Stimulated activated memory B cell treated with anti-CD40 and anti-IgM and Interleukin-4, amounts not matched to agents 10 μg/mL and 1 μg/mL and 100 μg/mL, for 72 hours (primary cell): Measurements from ENCODE around the gene STX16.
A peak's percentile ranks its signal among the peaks of the same experiment; 100 is the strongest.

Source experiments
- ATAC-seq: fragments of 150-1000 bp; cut with Tn5 transposase; 2 replicates; pipeline ENCODE4 v1.10.0; 2021
- H3K27ac Mint-ChIP-seq: one replicate; pipeline ENCODE4 v1.8.0; 2022; ENCODE audit warnings: mild to moderate bottlenecking, mixed read lengths
- H3K27me3 Mint-ChIP-seq: one replicate; pipeline ENCODE4 v1.8.0; 2022; ENCODE audit warnings: mixed read lengths
- H3K36me3 Mint-ChIP-seq: one replicate; pipeline ENCODE4 v1.8.0; 2022; ENCODE audit warnings: mixed read lengths
- H3K4me1 Mint-ChIP-seq: one replicate; pipeline ENCODE4 v1.8.0; 2022; ENCODE audit warnings: mixed read lengths
- H3K4me3 Mint-ChIP-seq: one replicate; pipeline ENCODE4 v1.8.0; 2022; ENCODE audit warnings: mild to moderate bottlenecking, moderate library complexity, mixed read lengths
- H3K9me3 Mint-ChIP-seq: one replicate; pipeline ENCODE4 v1.8.0; 2022; ENCODE audit warnings: mixed read lengths

The STX16 gene

GRCh38 chr20:58627212-58628072, 23.6 kb upstream of the STX16 start:
- Mint-ChIP-seq H3K27me3 (peaks cover 24% of the 10 kb centered on the region), H3K36me3 (no peaks in the 10 kb centered on the region), H3K9me3 (peaks cover 2% of the 10 kb centered on the region), H3K4me3 (no peak overlapping the region), H3K27ac (no peak overlapping the region), H3K4me1 (peaks cover 8% of the 10 kb centered on the region)
- peak; percentile 55 for ATAC-seq

DNA sequence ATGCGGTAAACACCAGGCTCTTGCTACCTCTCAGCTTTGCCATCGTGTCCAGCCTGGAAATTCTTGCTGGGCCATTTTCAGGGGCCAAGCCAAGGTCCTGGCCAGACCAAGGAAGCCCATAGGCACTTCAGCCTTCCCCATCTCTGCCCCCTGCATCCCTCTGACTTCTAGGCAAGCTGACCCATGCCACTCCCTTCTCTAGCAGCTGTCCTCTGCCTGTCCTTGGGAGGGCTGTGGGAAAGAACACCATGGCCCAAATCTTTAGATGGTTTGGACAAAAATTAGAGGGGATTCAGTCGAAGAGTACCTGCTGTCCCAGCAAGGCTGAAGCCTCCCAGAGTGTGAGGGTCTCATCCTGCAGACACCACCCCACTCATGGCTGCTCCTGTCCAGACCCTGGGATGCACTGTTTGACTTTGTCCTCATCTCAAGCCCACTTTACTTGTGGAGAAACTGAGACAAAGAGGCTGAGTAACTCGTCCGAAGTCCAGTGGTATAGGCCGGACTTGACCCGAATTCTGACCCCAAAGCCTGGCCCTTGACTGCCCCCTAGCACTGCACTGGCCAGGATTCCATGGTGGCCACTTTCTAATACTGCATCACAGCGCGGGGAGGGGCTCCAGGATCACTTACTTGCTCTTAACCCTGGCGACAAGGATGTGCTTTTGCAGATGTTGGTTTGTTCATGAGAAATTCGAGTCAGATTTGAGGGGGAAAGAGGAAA, 22.4 kb upstream of the STX16 start:
- no peak overlapping the region for H3K4me3 Mint-ChIP-seq
- H3K9me3 Mint-ChIP-seq: peaks cover 2% of the 10 kb centered on the region
- no peaks in the 10 kb centered on the region for H3K36me3 Mint-ChIP-seq
- no peak overlapping the region for H3K27ac Mint-ChIP-seq
- H3K4me1 Mint-ChIP-seq: peaks cover 8% of the 10 kb centered on the region
- no peak for ATAC-seq
- peaks cover 34% of the 10 kb centered on the region for H3K27me3 Mint-ChIP-seq

- Mint-ChIP-seq H3K36me3 (no peaks in the 10 kb centered on the region), H3K9me3 (peaks cover 2% of the 10 kb centered on the region), H3K27ac (no peak overlapping the region), H3K4me3 (no peak overlapping the region), H3K4me1 (peaks cover 11% of the 10 kb centered on the region), H3K27me3 (peaks cover 34% of the 10 kb centered on the region)
- no peak for ATAC-seq
Measured at GRCh38 chr20:58629215-58629580, 21.9 kb upstream of the STX16 start.

DNA sequence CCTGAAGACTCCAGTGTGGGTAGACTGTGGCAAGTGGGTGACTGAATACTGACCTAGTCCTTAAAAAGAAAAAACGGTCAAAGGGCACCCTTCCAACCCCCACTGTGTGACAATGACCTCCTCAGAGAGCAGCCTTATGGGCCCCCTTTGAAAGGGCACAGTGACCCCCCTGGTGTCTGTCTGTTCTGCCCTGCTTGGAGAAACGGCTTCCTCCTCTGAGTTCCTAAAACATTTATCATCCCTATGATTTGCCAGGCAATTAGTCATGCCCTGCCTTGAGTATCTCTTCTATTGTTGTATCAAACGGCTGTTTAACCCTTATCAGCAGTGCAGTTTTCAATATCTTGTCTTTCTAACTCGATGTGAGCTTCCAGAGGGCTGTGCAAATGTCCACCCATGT, 21.0 kb upstream of the STX16 start:
- peaks cover 34% of the 10 kb centered on the region for H3K27me3 Mint-ChIP-seq

DNA sequence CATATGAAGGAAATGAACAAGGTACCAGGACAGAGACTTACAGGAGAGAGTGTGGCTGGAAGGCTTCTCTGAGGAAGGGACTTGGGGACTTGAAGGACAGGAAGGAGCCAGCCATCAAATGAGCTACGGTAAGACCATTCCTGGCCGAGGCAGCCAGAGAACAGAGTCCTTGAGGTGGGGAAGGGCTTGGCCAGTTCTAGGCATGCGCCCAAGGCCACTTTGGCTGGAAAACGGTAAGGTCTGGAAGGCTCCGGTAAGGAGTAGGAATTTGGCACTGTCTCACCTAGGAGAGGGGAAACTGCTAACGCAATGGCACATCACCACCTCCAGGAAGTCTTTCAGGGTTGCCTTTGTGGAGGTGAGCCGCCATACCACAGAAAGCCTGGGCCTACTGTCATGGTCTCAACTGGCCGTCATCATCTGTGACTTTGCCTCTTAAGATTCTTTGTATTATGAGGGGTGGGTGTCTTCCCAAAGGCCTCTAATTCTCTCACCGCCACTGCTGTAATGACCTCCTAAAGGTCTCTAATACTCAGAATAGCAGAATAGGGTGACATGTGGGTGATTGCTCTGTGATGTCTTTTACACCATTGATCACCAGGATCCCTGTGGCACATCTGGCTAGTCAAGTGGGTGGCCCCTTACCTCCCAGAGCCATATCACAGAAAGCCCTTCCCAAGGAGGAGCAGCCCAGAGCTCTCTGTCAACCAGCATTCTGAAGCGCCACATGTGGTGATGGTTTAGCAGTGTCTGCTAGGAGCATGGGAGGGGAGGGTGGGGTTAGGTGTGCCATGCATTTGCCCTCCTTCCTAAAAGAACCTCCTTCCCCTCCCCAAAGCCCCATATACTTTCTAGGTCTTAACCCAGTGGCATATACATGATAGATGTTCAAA, 17.7 kb upstream of the STX16 start:
- ATAC-seq: no peak
- H3K27me3 Mint-ChIP-seq: peaks cover 52% of the 10 kb centered on the region
- H3K9me3 Mint-ChIP-seq: no peaks in the 10 kb centered on the region
- H3K4me3 Mint-ChIP-seq: no peak overlapping the region
- no peak overlapping the region for H3K27ac Mint-ChIP-seq
- peaks cover 19% of the 10 kb centered on the region for H3K4me1 Mint-ChIP-seq
- H3K36me3 Mint-ChIP-seq: no peaks in the 10 kb centered on the region

More for the DNA sequence above, 21.0 kb upstream of the STX16 start:
- ATAC-seq: no peak
- no peak overlapping the region for H3K4me3 Mint-ChIP-seq
- peaks cover 2% of the 10 kb centered on the region for H3K9me3 Mint-ChIP-seq
- H3K36me3 Mint-ChIP-seq: no peaks in the 10 kb centered on the region
- H3K27ac Mint-ChIP-seq: no peak overlapping the region
- peaks cover 20% of the 10 kb centered on the region for H3K4me1 Mint-ChIP-seq

DNA sequence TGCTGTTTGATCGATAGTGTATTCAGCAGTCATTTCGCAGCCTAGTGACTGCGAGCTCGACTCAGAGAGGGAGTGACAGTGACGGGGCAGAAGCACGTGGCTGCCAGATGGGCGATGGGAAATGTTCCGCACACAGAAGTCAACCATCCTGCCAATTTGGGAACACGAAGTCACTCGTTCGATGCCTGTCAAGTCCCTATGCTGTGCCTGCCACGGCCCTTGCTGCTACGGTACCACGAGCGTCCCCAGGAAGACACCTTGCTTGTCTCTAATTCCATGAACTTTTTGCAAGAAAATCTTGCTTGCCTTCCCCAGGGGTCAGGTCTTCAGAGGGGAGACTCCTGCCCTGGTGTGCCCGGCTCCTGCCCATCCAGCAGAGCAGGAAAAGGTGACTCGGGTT, 17.0 kb upstream of the STX16 start:
- H3K36me3 Mint-ChIP-seq: no peaks in the 10 kb centered on the region
- H3K4me3 Mint-ChIP-seq: peak overlapping the region; percentile 61
- no peak for ATAC-seq

DNA sequence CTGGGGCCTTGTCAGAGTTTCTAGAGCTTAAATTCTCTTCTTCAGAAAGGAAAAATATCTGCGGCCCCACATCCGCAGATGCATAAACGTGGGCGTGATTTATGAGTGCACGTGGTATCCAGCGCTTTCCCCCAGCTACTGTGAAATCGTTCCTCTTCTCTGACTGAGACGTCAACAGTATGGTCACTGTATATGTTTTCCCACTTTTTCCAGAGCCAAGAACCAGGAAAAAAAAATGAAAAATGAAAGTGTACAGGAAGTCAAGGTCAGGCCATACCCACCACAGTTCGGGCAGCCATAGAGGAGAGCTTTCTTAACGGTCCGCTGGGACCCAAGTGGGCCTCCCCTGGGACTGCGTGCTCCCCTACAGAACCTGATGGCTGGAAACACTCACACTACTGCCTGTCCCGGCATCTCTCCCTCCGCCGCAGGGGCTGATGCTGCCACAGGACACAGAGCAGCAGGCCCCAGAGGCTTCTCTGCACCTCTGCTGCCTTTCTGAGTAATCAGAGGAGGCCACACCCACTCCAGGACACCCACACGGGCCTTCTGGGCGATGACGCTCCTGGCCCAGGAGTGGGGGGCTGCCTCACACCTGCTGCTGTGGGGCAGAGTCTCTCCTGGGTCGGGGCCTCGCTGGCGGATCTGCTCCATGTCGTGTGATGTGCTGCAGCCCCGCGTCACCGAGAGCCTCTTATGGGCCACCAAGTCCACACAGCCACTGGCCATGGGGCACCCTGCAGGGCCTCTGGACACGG, 16.4 kb upstream of the STX16 start:
- Mint-ChIP-seq H3K4me1 (peaks cover 19% of the 10 kb centered on the region), H3K4me3 (peak overlapping the region; percentile 61), H3K9me3 (no peaks in the 10 kb centered on the region), H3K27ac (peak overlapping the region; percentile 84), H3K27me3 (peaks cover 64% of the 10 kb centered on the region), H3K36me3 (no peaks in the 10 kb centered on the region)
- peak; percentile 85 for ATAC-seq

More for the DNA sequence above, 17.0 kb upstream of the STX16 start:
- Mint-ChIP-seq H3K9me3 (no peaks in the 10 kb centered on the region), H3K27ac (peak overlapping the region; percentile 84), H3K4me1 (peaks cover 19% of the 10 kb centered on the region), H3K27me3 (peaks cover 59% of the 10 kb centered on the region)

DNA sequence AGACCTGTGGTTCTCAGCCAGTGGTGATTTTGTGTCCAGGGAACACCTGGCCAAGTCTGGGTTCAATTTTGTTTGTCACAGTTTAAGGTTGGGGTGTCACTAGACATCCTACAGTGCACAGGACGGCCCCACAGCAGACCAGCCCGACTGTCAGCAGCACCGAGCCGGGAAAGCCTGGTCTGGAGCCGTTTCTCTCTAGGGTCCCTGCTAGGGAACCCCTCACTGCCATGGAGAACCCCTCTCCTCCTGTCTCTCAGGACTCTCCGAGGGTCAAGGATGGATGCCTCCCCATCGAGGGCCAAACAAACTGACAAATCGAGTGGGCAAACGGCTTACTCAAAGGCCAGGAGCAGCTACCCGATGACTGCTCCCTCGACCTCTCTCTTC, 15.8 kb upstream of the STX16 start:
- H3K27me3 Mint-ChIP-seq: peaks cover 64% of the 10 kb centered on the region
- no peak for ATAC-seq
- H3K4me3 Mint-ChIP-seq: no peak overlapping the region
- H3K4me1 Mint-ChIP-seq: peaks cover 19% of the 10 kb centered on the region
- peak overlapping the region; percentile 84 for H3K27ac Mint-ChIP-seq
- no peaks in the 10 kb centered on the region for H3K36me3 Mint-ChIP-seq
- H3K9me3 Mint-ChIP-seq: no peaks in the 10 kb centered on the region

DNA sequence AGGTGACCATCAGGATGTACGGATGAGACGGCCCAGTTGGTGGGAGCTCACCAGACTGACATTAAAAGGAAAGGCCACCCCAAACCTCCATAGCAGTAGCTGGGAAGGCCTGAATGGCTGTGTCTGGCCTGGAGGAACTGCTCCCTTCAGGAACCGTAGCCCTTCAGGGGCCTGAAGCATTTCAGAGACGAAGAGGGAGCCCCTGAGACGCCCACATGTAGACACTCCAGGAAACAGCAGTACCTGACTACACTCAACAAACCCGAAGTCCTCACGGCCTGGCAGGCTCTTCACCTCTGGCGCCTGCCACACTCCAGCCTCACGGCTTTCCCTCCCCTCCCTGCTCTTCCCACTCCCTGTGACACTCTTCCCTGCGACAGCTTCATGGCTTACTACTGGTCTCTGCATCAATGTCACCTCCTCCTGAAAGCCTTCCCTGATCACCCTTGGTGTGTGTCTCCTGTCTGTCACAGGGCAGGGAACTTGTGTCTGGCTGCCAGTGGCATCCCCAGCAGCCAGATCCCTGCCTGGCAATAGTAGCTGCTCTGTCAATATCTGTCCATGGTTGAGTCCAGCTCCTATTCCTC, 14.6 kb upstream of the STX16 start:
- H3K36me3 Mint-ChIP-seq: no peaks in the 10 kb centered on the region
- no peak overlapping the region for H3K27ac Mint-ChIP-seq
- H3K27me3 Mint-ChIP-seq: peaks cover 68% of the 10 kb centered on the region
- no peak for ATAC-seq
- no peak overlapping the region for H3K4me3 Mint-ChIP-seq
- peaks cover 19% of the 10 kb centered on the region for H3K4me1 Mint-ChIP-seq
- no peaks in the 10 kb centered on the region for H3K9me3 Mint-ChIP-seq

- ATAC-seq: no peak
- H3K27ac Mint-ChIP-seq: no peak overlapping the region
- no peaks in the 10 kb centered on the region for H3K9me3 Mint-ChIP-seq
- H3K4me1 Mint-ChIP-seq: peaks cover 19% of the 10 kb centered on the region
- no peak overlapping the region for H3K4me3 Mint-ChIP-seq
- peaks cover 73% of the 10 kb centered on the region for H3K27me3 Mint-ChIP-seq
- H3K36me3 Mint-ChIP-seq: no peaks in the 10 kb centered on the region
Measured at GRCh38 chr20:58636983-58637421, 14.1 kb upstream of the STX16 start.

GRCh38 chr20:58637466-58638213, 13.4 kb upstream of the STX16 start:
- H3K27me3 Mint-ChIP-seq: peaks cover 78% of the 10 kb centered on the region
- no peak overlapping the region for H3K4me3 Mint-ChIP-seq
- no peaks in the 10 kb centered on the region for H3K36me3 Mint-ChIP-seq
- ATAC-seq: no peak
- H3K27ac Mint-ChIP-seq: no peak overlapping the region
- H3K9me3 Mint-ChIP-seq: no peaks in the 10 kb centered on the region
- H3K4me1 Mint-ChIP-seq: peaks cover 19% of the 10 kb centered on the region

GRCh38 chr20:58638467-58639181, 12.5 kb upstream of the STX16 start:
- no peak for ATAC-seq
- H3K9me3 Mint-ChIP-seq: no peaks in the 10 kb centered on the region

More at GRCh38 chr20:58638467-58639181, 12.5 kb upstream of the STX16 start:
- H3K4me1 Mint-ChIP-seq: peaks cover 19% of the 10 kb centered on the region
- no peaks in the 10 kb centered on the region for H3K36me3 Mint-ChIP-seq
- H3K4me3 Mint-ChIP-seq: no peak overlapping the region
- H3K27ac Mint-ChIP-seq: no peak overlapping the region
- H3K27me3 Mint-ChIP-seq: peaks cover 79% of the 10 kb centered on the region
